ENCODE results near the gene RAB9B.

DNA sequence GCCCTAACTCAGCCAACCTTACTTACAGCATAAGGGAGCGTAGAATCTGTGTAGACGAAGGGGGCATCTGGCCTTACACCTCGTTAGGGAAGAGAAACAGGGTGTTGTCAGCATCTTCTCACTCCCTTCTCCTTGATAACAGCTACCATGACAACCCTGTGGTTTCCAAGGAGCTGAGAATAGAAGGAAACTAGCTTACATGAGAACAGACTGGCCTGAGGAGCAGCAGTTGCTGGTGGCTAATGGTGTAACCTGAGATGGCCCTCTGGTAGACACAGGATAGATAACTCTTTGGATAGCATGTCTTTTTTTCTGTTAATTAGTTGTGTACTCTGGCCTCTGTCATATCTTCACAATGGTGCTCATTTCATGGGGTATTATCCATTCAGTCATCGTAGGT lies 40.8 kb downstream of the RAB9B start:
- TF ChIP-seq CTCF (IDR thresholded peaks at IDR 0.05; ENCODE audit: poor library complexity) (no peak), EZH2 (IDR thresholded peaks at IDR 0.05; ENCODE audit: borderline replicate concordance) (no peak), EZH2phosphoT487 (IDR thresholded peaks at IDR 0.05; ENCODE audit: low read depth, severe bottlenecking, unreplicated experiment) (no peak)

Measured in hepatocyte (in vitro differentiated cells).